ENCODE measurements around the gene CEP20. TPM values are rescaled to one million over a fixed set of nuclear protein-coding genes. Genes with fewer than 3 reads are reported as not detected.
"Not testable (repeated sequence)": the region's sequence is repeated elsewhere in the genome, so short reads cannot be mapped to it uniquely, and the experiment has no call there.

CEP20 gene
- total RNA-seq, 1 donor from 2014 or later: 7.6 TPM

DNA sequence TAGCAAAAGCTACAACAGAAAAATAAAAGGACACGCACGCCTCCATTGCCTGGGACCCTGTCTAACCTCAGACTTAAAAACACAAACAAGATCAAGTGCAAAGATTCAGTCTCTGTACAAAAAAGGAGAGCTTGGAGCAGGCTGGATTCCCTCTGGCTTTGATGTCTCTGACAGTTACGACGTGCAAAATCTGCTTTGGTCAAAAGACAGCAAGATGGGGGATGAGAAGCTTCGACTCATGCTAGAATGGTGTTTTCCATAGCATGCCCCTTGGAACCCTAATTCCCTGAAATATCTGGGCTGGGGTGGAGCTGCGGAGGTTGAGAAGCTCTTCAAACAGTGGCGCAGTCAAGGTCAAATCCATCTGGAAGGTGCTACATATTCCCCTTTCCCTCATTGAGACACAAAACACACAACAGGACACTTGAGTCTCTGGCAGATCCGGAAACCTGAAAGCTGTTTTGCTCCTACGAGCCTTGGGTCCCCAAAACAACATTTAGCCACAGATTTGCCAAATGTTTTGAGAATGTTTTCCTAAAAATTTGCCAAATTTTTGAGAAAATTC is 40.7 kb downstream of the CEP20 start:
- H3K36me3 ChIP-seq: peaks cover 16 to 22% of the 10 kb centered on the region in 2 donors
- no peaks in the 10 kb centered on the region for H3K9me3 ChIP-seq
- DNase-seq (ENCODE audit: low spot score in 2 of 2): no peak
- peaks cover 3 to 56% of the 10 kb centered on the region in 2 donors for H3K4me1 ChIP-seq
- H3K4me3 ChIP-seq: peak overlapping the region in 1 of 2 donors; percentile 92
- H3K27me3 ChIP-seq: no peaks in the 10 kb centered on the region
- intact Hi-C loops (cut with DNase I): no loop called here
- TF ChIP-seq, protein P1, sequence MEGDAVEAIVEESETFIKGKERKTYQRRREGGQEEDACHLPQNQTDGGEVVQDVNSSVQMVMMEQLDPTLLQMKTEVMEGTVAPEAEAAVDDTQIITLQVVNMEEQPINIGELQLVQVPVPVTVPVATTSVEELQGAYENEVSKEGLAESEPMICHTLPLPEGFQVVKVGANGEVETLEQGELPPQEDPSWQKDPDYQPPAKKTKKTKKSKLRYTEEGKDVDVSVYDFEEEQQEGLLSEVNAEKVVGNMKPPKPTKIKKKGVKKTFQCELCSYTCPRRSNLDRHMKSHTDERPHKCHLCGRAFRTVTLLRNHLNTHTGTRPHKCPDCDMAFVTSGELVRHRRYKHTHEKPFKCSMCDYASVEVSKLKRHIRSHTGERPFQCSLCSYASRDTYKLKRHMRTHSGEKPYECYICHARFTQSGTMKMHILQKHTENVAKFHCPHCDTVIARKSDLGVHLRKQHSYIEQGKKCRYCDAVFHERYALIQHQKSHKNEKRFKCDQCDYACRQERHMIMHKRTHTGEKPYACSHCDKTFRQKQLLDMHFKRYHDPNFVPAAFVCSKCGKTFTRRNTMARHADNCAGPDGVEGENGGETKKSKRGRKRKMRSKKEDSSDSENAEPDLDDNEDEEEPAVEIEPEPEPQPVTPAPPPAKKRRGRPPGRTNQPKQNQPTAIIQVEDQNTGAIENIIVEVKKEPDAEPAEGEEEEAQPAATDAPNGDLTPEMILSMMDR (IDR thresholded peaks at IDR 0.05): no peak
- H3K27ac ChIP-seq: peak overlapping the region; percentile 88 to 90

DNA sequence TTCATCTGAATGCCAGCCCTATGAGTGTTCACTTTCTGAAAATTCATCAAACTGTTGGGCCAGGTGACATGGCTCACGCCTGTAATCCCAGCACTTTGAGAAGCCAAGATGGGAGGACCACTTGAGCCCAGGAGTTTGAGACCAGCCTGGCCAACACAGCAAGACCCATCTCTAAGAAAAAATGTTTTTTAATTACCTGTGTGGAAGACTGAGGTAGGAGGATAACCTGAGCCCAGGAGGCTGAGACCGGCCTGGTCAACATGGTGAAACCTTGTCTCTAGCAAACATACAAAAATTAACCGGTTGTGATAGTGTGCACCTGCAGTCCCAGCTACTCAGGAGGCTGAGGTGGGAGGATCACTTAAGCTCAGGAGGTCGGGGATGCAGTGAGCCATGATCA is 41.9 kb downstream of the CEP20 start:
- Histone ChIP-seq H3K4me3 (peak overlapping the region in 1 of 2 donors; percentile 92), H3K36me3 (peaks cover 22 to 27% of the 10 kb centered on the region in 2 donors), H3K27ac (peak overlapping the region; percentile 88 to 90), H3K4me1 (peaks cover 12 to 56% of the 10 kb centered on the region in 2 donors), H3K27me3 (no peaks in the 10 kb centered on the region), H3K9me3 (no peaks in the 10 kb centered on the region)
- intact Hi-C loops (cut with DNase I): no loop called here
- DNase-seq (ENCODE audit: low spot score in 2 of 2): no peak
- TF ChIP-seq, protein P1 (IDR thresholded peaks at IDR 0.05): no peak

DNA sequence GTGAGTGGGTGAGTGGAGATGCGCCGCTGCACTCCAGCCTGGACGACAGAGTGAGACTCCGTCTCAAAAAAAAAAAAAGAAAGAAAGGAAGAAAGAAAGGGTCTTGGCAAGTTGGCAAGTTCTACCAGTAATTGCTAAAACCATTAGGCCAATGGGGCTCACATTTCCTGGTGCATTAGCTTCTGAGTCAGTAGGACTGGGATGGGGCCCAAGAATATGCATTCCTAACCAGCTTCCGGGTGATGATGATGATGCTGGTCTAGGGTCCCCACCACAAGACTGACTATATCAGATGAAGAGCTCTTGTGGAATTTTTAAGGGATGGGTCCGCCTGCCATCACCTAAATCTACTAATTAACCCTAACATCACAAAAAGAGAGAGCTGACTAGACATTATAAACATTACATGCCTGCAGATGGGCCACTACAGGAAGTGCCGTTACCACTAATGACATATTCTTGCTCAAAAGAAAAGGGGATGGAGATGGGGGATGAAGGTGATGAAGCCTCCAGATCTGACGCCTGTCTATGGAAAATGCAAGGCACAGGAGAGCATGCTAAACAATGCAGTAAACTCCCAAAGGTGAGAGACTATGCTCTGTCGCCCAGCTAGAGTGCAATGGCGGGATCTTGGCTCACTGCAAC is 44.6 kb downstream of the CEP20 start:
- no peaks in the 10 kb centered on the region for H3K9me3 ChIP-seq
- intact Hi-C loops (cut with DNase I): no loop called here
- peak overlapping the region in 1 of 2 donors; percentile 38 for H3K4me3 ChIP-seq
- TF ChIP-seq, protein P1 (IDR thresholded peaks at IDR 0.05): no peak
- peaks cover 22 to 57% of the 10 kb centered on the region in 2 donors for H3K4me1 ChIP-seq
- H3K27ac ChIP-seq: peak overlapping the region; percentile 88 to 90
- no peak for DNase-seq (ENCODE audit: low spot score in 2 of 2)
- no peaks in the 10 kb centered on the region for H3K27me3 ChIP-seq
- peaks cover 14 to 34% of the 10 kb centered on the region in 2 donors for H3K36me3 ChIP-seq

DNA sequence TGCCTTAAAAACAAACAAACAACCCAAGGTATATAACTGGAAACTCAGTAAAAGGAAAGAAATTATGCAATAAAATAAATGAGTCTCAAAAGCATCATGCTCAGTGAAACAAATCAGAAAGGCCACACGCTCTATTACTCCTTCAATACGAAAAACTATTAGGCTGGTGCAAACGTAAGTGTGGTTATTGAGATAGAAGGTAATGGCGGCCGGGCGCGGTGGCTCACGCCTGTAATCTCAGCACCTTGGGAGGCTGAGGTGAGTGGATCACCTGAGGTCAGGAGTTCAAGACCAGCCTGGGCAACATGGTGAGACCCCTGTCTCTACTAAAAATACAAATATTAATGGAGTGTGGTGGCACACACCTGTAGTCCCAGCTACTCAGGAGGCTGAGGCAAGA is 49.2 kb downstream of the CEP20 start:
- peaks cover 40 to 50% of the 10 kb centered on the region in 2 donors for H3K36me3 ChIP-seq
- intact Hi-C loops (cut with DNase I); DNase-seq (ENCODE audit: low spot score in 2 of 2); H3K4me3 ChIP-seq; H3K9me3 ChIP-seq; H3K27me3 ChIP-seq: not testable (repeated sequence)
- peak overlapping the region; percentile 77 to 90 for H3K27ac ChIP-seq
- H3K4me1 ChIP-seq: peaks cover 35 to 62% of the 10 kb centered on the region in 2 donors

DNA sequence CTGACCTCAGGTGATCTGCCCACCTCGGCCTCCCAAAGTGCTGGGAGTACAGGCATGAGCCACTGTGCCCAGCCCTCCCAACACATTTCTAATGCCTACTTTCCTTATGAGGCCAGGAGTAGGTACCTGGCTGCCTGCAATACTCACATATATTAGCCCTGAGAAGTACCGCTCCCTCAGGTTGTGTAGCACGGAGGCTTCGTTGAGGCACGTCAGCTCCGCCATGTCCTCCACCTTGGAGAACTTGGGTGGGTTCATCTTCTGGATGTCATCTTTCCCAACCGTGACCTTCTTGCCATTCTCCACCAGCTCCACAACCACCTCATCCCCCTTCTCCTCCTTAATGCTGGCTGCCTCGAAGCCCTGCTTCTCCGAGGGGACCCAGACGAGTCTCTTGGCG is 50.6 kb downstream of the CEP20 start:
- no peaks in the 10 kb centered on the region for H3K27me3 ChIP-seq
- no peaks in the 10 kb centered on the region for H3K9me3 ChIP-seq
- DNase-seq (ENCODE audit: low spot score in 2 of 2): no peak
- TF ChIP-seq, protein P1 (IDR thresholded peaks at IDR 0.05): no peak
- intact Hi-C loops (cut with DNase I): no loop called here
- peaks cover 48 to 54% of the 10 kb centered on the region in 2 donors for H3K36me3 ChIP-seq
- peaks cover 34 to 63% of the 10 kb centered on the region in 2 donors for H3K4me1 ChIP-seq
- H3K4me3 ChIP-seq: peak overlapping the region in 1 of 2 donors; percentile 4
- H3K27ac ChIP-seq: peak overlapping the region; percentile 77 to 90

DNA sequence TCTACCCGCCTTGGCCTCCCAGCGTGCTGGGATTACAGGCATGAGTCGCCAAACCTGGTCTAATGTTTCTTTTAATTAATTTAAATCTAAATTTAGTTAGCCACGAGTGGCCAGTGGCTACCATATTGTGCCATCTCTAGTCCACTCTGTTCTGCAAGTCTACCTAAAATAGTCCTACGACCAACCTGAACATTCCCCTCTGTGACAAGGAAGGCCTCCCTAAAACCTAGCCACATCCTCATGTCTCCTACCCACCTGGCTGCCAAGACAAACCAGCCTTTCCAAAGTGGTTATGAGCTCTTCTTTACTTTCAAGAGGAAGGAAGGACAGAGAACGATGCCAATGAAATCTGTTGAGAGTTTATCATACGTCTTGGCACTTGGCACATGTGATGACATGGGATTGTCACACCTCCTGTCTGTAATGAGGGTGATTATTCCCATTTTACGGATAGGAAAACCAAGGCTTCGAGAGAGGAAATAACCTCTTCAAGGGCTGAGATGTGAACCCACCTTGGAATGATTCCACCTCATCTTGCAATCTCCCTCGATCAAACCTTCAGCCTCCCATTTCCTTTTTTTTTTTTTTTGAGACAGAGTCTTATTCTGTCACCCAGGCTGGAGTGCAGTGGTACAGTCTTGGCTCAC is 51.3 kb downstream of the CEP20 start:
- Histone ChIP-seq H3K9me3 (no peaks in the 10 kb centered on the region), H3K4me3 (peak overlapping the region in 1 of 2 donors; percentile 23), H3K27ac (peak overlapping the region; percentile 77 to 90), H3K27me3 (no peaks in the 10 kb centered on the region), H3K4me1 (peaks cover 30 to 61% of the 10 kb centered on the region in 2 donors), H3K36me3 (peaks cover 44 to 54% of the 10 kb centered on the region in 2 donors)
- TF ChIP-seq, protein P1 (IDR thresholded peaks at IDR 0.05): no peak
- no peak for DNase-seq (ENCODE audit: low spot score in 2 of 2)
- intact Hi-C loops (cut with DNase I): no loop called here
